ENCODE results near the gene BMPR1A. TPM values are rescaled to one million over a fixed set of nuclear protein-coding genes. Genes with fewer than 3 reads are reported as not detected.

BMPR1A gene
- total RNA-seq, 1 experiment from 2014 or later = 42.6 TPM

- ChIA-PET RAD21 (ENCODE audit: low non-redundant PET in 1 of 2, low total read pairs in 2 of 2, uncharacterized antibody in 2 of 2, unreplicated experiment in 2 of 2) (no interaction called here), CTCF (interaction anchor here (1.7 to 2.5 kb wide), 2 partner anchors 9 to 16 kb away, joined by 5 to 7 read pairs; no protein-coding TSS in a partner anchor), POLR2A (no interaction called here)
- no peak overlapping the region for H3K4me3 ChIP-seq (replicated peaks in 1 of 2; ENCODE audit: low read depth in 1 of 2, low read length in 2 of 2)
- no peaks in the 10 kb centered on the region for H3K79me2 ChIP-seq (ENCODE audit: insufficient read depth, low read length)
- intact Hi-C loops (cut with micrococcal nuclease) = no loop called here
- H3K36me3 ChIP-seq (ENCODE audit: control insufficient read depth in 1 of 2, insufficient read depth in 2 of 2, low read length in 2 of 2) = no peaks in the 10 kb centered on the region
- H3K4me1 ChIP-seq (ENCODE audit: control insufficient read depth in 1 of 2, insufficient read depth in 2 of 2, low read length in 2 of 2) = peaks cover 10 to 26% of the 10 kb centered on the region in 2 experiments; a peak in 3 of 4 replicates
- H3K9ac ChIP-seq (ENCODE audit: low read length) = no peak overlapping the region
- no peaks in the 10 kb centered on the region for H3K27me3 ChIP-seq (ENCODE audit: insufficient read depth, low read length)
- H3K4me2 ChIP-seq (ENCODE audit: low read length) = no peak overlapping the region
- BruUV-seq (replicated peaks) = no TSS peak
- H4K20me1 ChIP-seq (ENCODE audit: insufficient read depth) = no peaks in the 10 kb centered on the region
- peaks cover 0 to 4% of the 10 kb centered on the region in 2 experiments; a peak in 1 of 4 replicates for H3K9me3 ChIP-seq (ENCODE audit: control insufficient read depth in 1 of 2, insufficient read depth in 1 of 2, low read depth in 1 of 2, low read length in 2 of 2)
- H3K9me2 ChIP-seq (ENCODE audit: insufficient read depth) = no peaks in the 10 kb centered on the region
- ATAC-seq = no peak
- no peak for TF ChIP-seq SP1 (IDR thresholded peaks at IDR 0.05; ENCODE audit: low read depth)
- TF ChIP-seq YY1 (IDR thresholded peaks at IDR 0.05; ENCODE audit: extremely low read depth, insufficient replicate concordance, low read depth, low read length) = no peak
- TF ChIP-seq SRF (IDR thresholded peaks at IDR 0.05; ENCODE audit: low read depth) = no peak
- no peak for TF ChIP-seq ELF1 (IDR thresholded peaks at IDR 0.05; ENCODE audit: borderline replicate concordance, low read depth)
- TF ChIP-seq ZFX (IDR thresholded peaks at IDR 0.05) = no peak
- no peak for TF ChIP-seq SIN3A (IDR thresholded peaks at IDR 0.05; ENCODE audit: low read depth)
- no peak for TF ChIP-seq POLR2AphosphoS5 (IDR thresholded peaks at IDR 0.05; ENCODE audit: low read depth, low read length)
- no peak for TF ChIP-seq MAX (IDR thresholded peaks at IDR 0.05)
- no peak for TF ChIP-seq TCF7L2 (IDR thresholded peaks at IDR 0.05; ENCODE audit: borderline replicate concordance, extremely low read depth, insufficient read depth, insufficient read length)
- TF ChIP-seq CBX3 (IDR thresholded peaks at IDR 0.05; ENCODE audit: low read depth) = no peak
- no peak for TF ChIP-seq REST (IDR thresholded peaks at IDR 0.05; ENCODE audit: low read depth)
- TF ChIP-seq ATF3 (IDR thresholded peaks at IDR 0.05) = no peak
- no peak for TF ChIP-seq ZBTB33 (IDR thresholded peaks at IDR 0.05; ENCODE audit: extremely low read depth, insufficient replicate concordance, low read length)
- H2AFZ ChIP-seq (ENCODE audit: low read depth, low read length, poor library complexity, severe bottlenecking) = no peak overlapping the region
- DNase-seq (ENCODE audit: low read depth, low spot score) = no peak
- no peak overlapping the region for H3K27ac ChIP-seq (ENCODE audit: low read depth, low read length)
Observed at GRCh38 chr10:86951184-86951761, 194.9 kb downstream of the BMPR1A start.
